H9 (cell line): ENCODE data around the gene TBX3. TPM values are rescaled to one million over a fixed set of nuclear protein-coding genes. Genes with fewer than 3 reads are reported as not detected.

Experiments
- DNase-seq: peaks from one replicate; pipeline ENCODE4 v3.0.0-alpha.2; 2017
- H2AFZ ChIP-seq: one replicate; pipeline ENCODE4 v1.6.1; 2013; ENCODE audit warnings: mild to moderate bottlenecking, low read length, control low read depth, moderate library complexity
- H2AK5ac ChIP-seq: 2 replicates; pipeline ENCODE4 v1.6.1; 2013; ENCODE audit warnings: low read length, control low read depth, mixed read lengths; ENCODE audit not compliant: insufficient read length
- H2BK120ac ChIP-seq: one replicate; pipeline ENCODE4 v1.6.1; 2013; ENCODE audit warnings: low read depth, mild to moderate bottlenecking, low read length, control low read depth, inconsistent platforms; ENCODE audit not compliant: poor library complexity, severe bottlenecking
- H2BK12ac ChIP-seq: 2 replicates; pipeline ENCODE4 v1.6.1; 2013; ENCODE audit warnings: low read length, control low read depth, mixed read lengths, low read depth; ENCODE audit not compliant: insufficient read length
- H2BK15ac ChIP-seq: 2 replicates; pipeline ENCODE4 v1.6.1; 2013; ENCODE audit warnings: low read depth, low read length, control low read depth
- H2BK20ac ChIP-seq: one replicate; pipeline ENCODE4 v1.6.1; 2013; ENCODE audit warnings: low read depth, mild to moderate bottlenecking, low read length, control low read depth, inconsistent platforms; ENCODE audit not compliant: poor library complexity, severe bottlenecking
- H2BK5ac ChIP-seq: 2 replicates; pipeline ENCODE4 v1.6.1; 2013; ENCODE audit warnings: low read length, control low read depth, mixed read lengths; ENCODE audit not compliant: insufficient read length
- H3K14ac ChIP-seq: 2 replicates; pipeline ENCODE4 v1.6.1; 2013; ENCODE audit warnings: low read length, control low read depth; ENCODE audit not compliant: insufficient read depth
- H3K18ac ChIP-seq: 2 replicates; pipeline ENCODE4 v1.6.1; 2013; ENCODE audit warnings: low read depth, mild to moderate bottlenecking, mixed read lengths, low read length, control low read depth; ENCODE audit not compliant: insufficient read length
- H3K23ac ChIP-seq: 2 replicates; pipeline ENCODE4 v1.6.1; 2013; ENCODE audit warnings: low read length, control low read depth, mixed read lengths, low read depth; ENCODE audit not compliant: insufficient read length
- H3K23me2 ChIP-seq: 2 replicates; pipeline ENCODE4 v1.6.1; 2013; ENCODE audit warnings: low read depth, mild to moderate bottlenecking, mixed read lengths, low read length, control low read depth; ENCODE audit not compliant: insufficient read length, poor library complexity, severe bottlenecking
- H3K27ac ChIP-seq: 2 replicates; pipeline ENCODE4 v1.5.1; 2013; ENCODE audit warnings: low read length, control low read depth, mixed read lengths, low read depth; ENCODE audit not compliant: insufficient read length
- H3K27me3 ChIP-seq: 2 replicates; pipeline ENCODE4 v1.6.1; 2013; ENCODE audit warnings: low read length, control low read depth, inconsistent platforms; ENCODE audit not compliant: insufficient read depth
- H3K4ac ChIP-seq: 2 replicates; pipeline ENCODE4 v1.6.1; 2013; ENCODE audit warnings: low read depth, mild to moderate bottlenecking, control low read depth, inconsistent platforms, low read length, moderate library complexity
- H3K4me1 ChIP-seq: 2 replicates; pipeline ENCODE4 v1.6.1; 2013; ENCODE audit warnings: low read length, control low read depth, inconsistent platforms; ENCODE audit not compliant: insufficient read depth
- H3K4me2 ChIP-seq: 2 replicates; pipeline ENCODE4 v1.6.1; 2013; ENCODE audit warnings: low read length, control low read depth, mixed read lengths; ENCODE audit not compliant: insufficient read length, insufficient read depth
- H3K56ac ChIP-seq: 2 replicates; pipeline ENCODE4 v1.6.1; 2013; ENCODE audit warnings: low read depth, mild to moderate bottlenecking, mixed read lengths, low read length, control low read depth; ENCODE audit not compliant: insufficient read length
- H3K79me1 ChIP-seq: 2 replicates; pipeline ENCODE4 v1.6.1; 2013; ENCODE audit warnings: low read depth, mild to moderate bottlenecking, moderate library complexity, low read length, control low read depth, inconsistent platforms; ENCODE audit not compliant: insufficient read depth, poor library complexity, severe bottlenecking
- H3K79me2 ChIP-seq: 2 replicates; pipeline ENCODE4 v1.6.1; 2013; ENCODE audit warnings: low read length, control low read depth, inconsistent platforms; ENCODE audit not compliant: insufficient read depth
- H3K9ac ChIP-seq: 2 replicates; pipeline ENCODE4 v1.6.1; 2013; ENCODE audit warnings: low read length, control low read depth, mixed read lengths; ENCODE audit not compliant: insufficient read length; ENCODE audit errors: extremely low read depth
- H3K9me3 ChIP-seq: one replicate; pipeline ENCODE4 v1.6.1; 2013; ENCODE audit warnings: low read depth, low read length, inconsistent platforms; ENCODE audit not compliant: control insufficient read depth
- H3T11ph ChIP-seq: one replicate; pipeline ENCODE4 v1.6.1; 2013; ENCODE audit warnings: mild to moderate bottlenecking, low read length, control low read depth, inconsistent platforms
- H4K20me1 ChIP-seq: one replicate; pipeline ENCODE4 v1.6.1; 2013; ENCODE audit not compliant: control insufficient read depth, insufficient read length, insufficient read depth
- H4K5ac ChIP-seq: 2 replicates; pipeline ENCODE4 v1.6.1; 2013; ENCODE audit warnings: low read depth, mild to moderate bottlenecking, mixed read lengths, low read length, control low read depth; ENCODE audit not compliant: insufficient read length
- H4K8ac ChIP-seq: replicated peaks from 2 replicates; pipeline ENCODE4 v1.6.1; 2013; ENCODE audit warnings: low read length, control low read depth, mixed read lengths, low read depth; ENCODE audit not compliant: insufficient read length
- H4K91ac ChIP-seq: 2 replicates; pipeline ENCODE4 v1.6.1; 2013; ENCODE audit warnings: low read depth, mild to moderate bottlenecking, moderate library complexity, mixed read lengths, low read length, control low read depth; ENCODE audit not compliant: insufficient read length
- H3K27ac Mint-ChIP-seq, 3 experiments: 2 replicates in 2 of 3; 3 replicates in 1 of 3; pipeline ENCODE4 v1.8.0; 2020 to 2021; ENCODE audit warnings: mixed read lengths in 3 of 3, mild to moderate bottlenecking in 1 of 3, moderate library complexity in 1 of 3
- H3K27me3 Mint-ChIP-seq: 2 replicates; pipeline ENCODE4 v1.8.0; 2021; ENCODE audit warnings: low read depth, mild to moderate bottlenecking, moderate library complexity, mixed read lengths
- H3K36me3 Mint-ChIP-seq, 3 experiments: 2 replicates in 2 of 3; 3 replicates in 1 of 3; pipeline ENCODE4 v1.8.0; 2020 to 2021; ENCODE audit warnings: low read depth in 3 of 3, mixed read lengths in 3 of 3; ENCODE audit not compliant: insufficient read depth in 1 of 3
- H3K4me1 Mint-ChIP-seq, 2 experiments: 2 replicates each; pipeline ENCODE4 v1.8.0; 2020; ENCODE audit warnings: mixed read lengths in 2 of 2
- H3K4me3 Mint-ChIP-seq, 2 experiments: 2 replicates in 1 of 2; 3 replicates in 1 of 2; pipeline ENCODE4 v1.8.0; 2020 to 2021; ENCODE audit warnings: mild to moderate bottlenecking in 2 of 2, mixed read lengths in 2 of 2, moderate library complexity in 1 of 2
- H3K9me3 Mint-ChIP-seq, 2 experiments: 2 replicates in 1 of 2; 3 replicates in 1 of 2; pipeline ENCODE4 v1.8.0; 2020; ENCODE audit warnings: mild to moderate bottlenecking in 2 of 2, mixed read lengths in 2 of 2, moderate library complexity in 1 of 2
- CTCF ChIP-seq: fragments of 200-600 bp; sonication (generic); conservative IDR thresholded peaks from 3 replicates; pipeline ENCODE4 v1.8.0; 2021; ENCODE audit warnings: antibody characterized with exemption, mild to moderate bottlenecking
- WGBS: extraction: QIAGEN DNeasy Blood & Tissue Kit; methylation state at CpG from one replicate; pipeline ENCODE4 v1.1.7; 2013; ENCODE audit warnings: missing lambda C conversion rate, low lambda C conversion rate, mixed read lengths; ENCODE audit not compliant: insufficient read length; ENCODE audit errors: extremely low coverage; 5-methylcytosine and 5-hydroxymethylcytosine counted together
- total RNA-seq: library from RNA; stranded (reverse); gene quantifications from 2 replicates; pipeline ENCODE4 v1.2.1, GENCODE V29; 2021

TBX3 gene
- total RNA-seq, 1 experiment from 2014 or later = 0.04 TPM

GRCh38 chr12:114691763-114692185 is 7.8 kb upstream of the TBX3 start:
- Histone ChIP-seq H4K5ac (no peak overlapping the region), H2BK20ac (no peak overlapping the region), H3T11ph (no peak overlapping the region), H4K20me1 (peaks cover 2% of the 10 kb centered on the region), H3K4ac (no peak overlapping the region), H3K27me3 (peaks cover 98% of the 10 kb centered on the region), H2BK15ac (no peak overlapping the region), H3K4me2 (peak overlapping the region; percentile 3), H3K18ac (no peak overlapping the region), H3K4me1 (no peaks in the 10 kb centered on the region; the same call in 1 of the 2 replicates), H2BK12ac (no peak overlapping the region), H4K91ac (no peak overlapping the region), H3K79me1 (no peaks in the 10 kb centered on the region), H3K14ac (no peak overlapping the region), H3K9me3 (no peaks in the 10 kb centered on the region), H2AFZ (no peak overlapping the region), H3K9ac (no peak overlapping the region), H2AK5ac (no peak overlapping the region), H3K23me2 (no peaks in the 10 kb centered on the region), H2BK5ac (no peak overlapping the region), H3K79me2 (no peaks in the 10 kb centered on the region), H4K8ac (no peak overlapping the region), H3K27ac (no peak overlapping the region), H3K23ac (no peak overlapping the region), H3K56ac (no peak overlapping the region), H2BK120ac (no peak overlapping the region)
- peaks cover 100% of the 10 kb centered on the region for H3K27me3 Mint-ChIP-seq
- H3K27ac Mint-ChIP-seq = no peak overlapping the region
- peaks cover 4 to 30% of the 10 kb centered on the region in 2 experiments; a peak in 3 of 5 replicates for H3K9me3 Mint-ChIP-seq
- H3K4me3 Mint-ChIP-seq = peak overlapping the region in 1 of 2 experiments; percentile 68; a peak in 3 of 5 replicates
- no CpG with 5 or more reads among the region's 18 CpGs for WGBS
- DNase-seq = peak; percentile 42
- peaks cover 17 to 52% of the 10 kb centered on the region in 2 experiments for H3K4me1 Mint-ChIP-seq
- no peaks in the 10 kb centered on the region for H3K36me3 Mint-ChIP-seq
- TF ChIP-seq CTCF = no peak
